Activated CD8-positive, alpha-beta memory T cell treated with anti-CD3 and anti-CD28 coated beads, Interleukin-2, amount 50 U/mL, for 24 hours (primary cell): ENCODE measurements around the gene IRF4.
"Not testable (repeated sequence)": the region's sequence is repeated elsewhere in the genome, so short reads cannot be mapped to it uniquely, and the experiment has no call there.

Source experiments
- DNase-seq: peaks from one replicate; pipeline ENCODE4 v3.0.0-alpha.2; 2020; ENCODE audit errors: extremely low read depth

IRF4 gene

DNA sequence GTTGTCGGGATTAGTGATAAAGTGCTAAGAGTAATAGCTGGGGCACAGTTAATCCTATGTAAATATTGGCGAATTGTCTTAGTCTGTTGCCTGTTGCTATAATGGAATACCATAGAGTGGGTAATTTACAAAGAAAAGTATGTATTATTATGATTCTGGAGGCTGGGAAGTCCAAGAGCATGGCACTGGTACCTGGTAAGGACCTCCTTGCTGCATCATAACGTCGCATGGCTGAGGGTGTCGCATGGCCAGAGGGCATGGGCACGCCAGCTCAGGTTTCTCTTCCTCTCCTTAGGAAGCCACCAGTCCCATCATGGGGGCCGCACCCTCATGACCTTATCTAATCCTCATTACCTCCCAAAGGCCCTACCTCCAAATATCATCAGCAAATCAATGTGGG is 29.7 kb downstream of the IRF4 start:
- DNase-seq: no peak

DNA sequence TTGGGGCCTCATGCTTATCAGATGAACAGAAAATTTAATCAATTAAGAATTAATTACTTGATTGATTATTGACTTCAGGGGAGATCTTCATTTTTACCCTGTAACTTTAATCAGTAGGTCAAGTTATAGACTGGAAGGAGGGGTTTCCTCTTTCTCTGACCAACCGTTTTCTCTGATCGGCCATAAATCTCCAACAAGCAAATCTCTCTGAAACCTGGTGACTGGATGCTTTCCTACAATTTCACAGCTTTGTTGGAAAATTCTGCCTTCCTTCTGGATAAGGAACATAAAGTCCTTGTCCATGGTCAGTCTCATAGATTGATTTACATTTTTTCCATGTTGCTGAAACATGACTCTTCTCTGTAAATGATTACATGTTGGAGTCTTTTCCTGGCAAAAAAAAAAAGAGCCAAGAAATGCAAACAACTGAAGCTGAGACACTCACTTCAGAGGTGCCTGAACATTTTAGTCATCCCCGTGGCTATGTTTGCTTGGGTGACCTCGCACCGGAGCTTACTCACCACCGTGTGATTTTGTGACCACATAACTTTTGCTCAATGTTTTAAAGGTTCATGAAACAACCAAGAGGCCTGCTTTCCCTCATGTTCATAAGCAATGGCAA is 31.0 kb downstream of the IRF4 start:
- no peak for DNase-seq

DNA sequence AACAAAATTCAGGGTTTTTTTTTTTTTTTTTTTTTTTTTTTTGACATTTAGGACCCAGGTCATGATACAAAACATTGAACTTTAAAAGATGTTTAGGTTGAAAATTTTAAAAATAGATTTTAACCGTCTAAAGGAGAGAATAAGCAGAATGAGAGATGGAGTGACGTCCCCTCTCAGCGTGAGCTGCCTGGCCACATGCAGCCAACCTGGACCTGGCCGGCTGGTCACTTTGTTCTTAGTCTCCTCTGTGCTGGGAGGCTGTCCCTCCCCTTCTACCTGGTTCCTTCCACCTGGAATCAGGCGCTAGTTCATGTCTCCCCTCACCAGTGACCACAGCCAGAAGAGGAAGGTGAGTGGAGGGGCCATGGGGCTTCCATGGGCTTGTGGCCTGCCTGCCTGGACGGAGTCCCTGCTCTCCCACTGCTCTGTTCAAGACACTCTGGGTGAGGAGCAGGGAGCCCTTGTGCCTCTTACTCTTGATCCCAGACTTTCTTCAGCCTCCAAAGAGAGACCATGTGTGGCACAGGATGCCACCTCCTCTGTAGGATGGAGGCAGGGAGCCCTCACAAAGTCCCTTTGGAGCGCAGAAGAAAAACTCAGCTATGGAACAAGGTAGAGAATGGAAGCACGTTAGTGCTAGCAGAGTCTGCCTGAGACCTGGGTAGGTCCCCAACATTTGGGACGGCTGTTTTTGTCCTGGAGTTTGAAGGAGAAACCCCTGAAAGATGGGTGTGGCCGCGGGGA is 31.7 kb downstream of the IRF4 start:
- no peak for DNase-seq

DNA sequence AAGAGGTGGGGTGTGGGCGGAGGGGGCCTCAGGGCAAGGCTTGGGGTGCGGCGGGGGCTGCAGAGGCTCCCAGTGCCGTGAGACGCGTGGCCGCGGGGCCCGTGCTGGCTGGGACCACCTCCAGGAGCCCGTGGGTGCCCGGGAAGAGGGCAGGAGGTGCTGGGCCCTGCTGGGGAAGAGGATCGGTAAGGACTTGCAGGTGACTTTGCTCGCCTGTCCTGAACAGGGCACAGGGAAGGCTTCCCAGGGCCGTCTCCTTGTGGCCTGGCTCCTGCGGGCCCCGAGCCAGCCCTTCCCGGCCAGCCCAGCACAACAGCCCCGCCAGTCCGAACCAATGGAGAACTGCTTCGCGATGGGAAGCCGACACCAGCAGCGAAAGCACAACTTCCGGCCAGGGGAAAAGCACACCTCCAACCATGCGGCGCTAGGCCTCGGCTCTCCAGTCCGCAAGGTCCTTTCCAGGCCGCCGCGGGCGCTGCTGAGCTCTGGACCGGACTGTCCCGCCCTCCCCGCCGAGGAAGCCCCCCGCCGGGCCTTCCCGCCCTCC is 32.3 kb downstream of the IRF4 start:
- no peak for DNase-seq

DNA sequence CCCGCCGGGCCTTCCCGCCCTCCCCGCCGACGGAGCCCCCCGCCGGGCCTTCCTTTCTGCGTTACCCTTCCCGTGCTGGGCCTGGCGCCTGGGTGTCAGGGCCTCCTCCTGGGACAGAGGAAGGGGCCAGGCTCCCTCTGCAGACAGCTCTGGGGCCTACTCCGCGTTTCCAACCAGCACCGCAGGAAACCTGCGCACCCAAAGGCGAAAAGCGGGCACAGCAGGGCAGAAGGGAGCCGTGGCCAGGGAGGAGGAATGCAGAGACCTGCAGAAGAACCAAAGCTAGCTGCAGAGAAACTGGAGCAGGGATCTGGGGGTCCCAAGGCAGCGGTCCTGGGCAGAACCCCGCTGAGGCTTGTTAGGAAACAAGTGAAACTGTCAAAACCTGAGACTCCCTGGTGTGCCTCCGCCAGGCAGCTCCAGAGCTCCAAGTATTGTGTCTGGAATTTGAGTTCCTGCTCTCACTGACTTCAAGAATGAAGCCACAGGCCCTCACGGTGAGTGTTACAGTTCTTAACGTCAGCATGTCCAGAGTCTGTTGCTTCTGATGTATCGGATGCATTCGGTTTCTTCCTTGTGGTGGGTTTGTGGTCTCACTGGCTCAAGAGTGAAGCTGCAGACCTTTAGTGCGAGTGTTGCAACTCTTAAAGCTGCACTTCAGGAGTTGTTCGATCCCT is 33.3 kb downstream of the IRF4 start:
- DNase-seq: no peak

DNA sequence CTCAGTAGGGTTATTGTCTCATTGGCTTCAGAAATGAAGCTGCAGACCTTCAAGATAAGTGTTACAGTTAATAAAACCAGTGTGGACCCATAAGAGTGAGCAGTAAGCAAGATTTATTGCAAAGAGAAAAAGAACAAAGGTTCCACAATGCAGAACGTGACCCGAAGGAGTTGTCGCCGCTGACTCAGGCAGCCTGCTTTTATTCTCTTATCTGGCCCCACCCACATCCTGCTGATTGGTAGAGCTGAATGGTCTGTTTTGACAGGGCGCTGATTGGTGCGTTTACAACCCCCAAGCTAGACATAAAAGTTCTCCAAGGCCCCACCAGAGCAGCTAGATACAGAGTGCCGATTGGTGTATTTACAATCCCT is 33.9 kb downstream of the IRF4 start:
- not testable (repeated sequence) for DNase-seq

DNA sequence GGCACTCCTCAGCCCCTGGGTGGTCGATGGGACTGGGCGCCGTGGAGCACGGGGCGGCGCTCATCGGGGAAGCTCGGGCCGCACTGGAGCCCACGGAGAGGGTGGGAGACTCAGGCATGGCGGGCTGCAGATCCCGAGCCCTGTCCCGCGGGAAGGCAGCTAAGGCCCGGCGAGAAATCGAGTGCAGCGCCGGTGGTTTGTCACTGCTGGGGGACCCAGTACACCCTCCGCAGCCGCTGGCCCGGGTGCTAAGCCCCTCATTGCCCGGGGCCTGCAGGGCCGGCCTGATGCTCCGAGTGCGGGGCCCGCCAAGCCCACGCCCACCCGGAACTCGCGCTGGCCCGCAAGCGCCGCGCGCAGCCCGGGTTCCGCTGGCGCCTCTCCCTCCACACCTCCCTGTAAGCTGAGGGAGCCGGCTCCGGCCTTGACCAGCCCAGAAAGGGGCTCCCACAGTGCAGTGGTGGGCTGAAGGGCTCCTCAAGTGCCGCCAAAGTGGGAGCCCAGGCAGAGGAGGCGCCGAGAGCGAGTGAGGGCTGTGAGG is 34.7 kb downstream of the IRF4 start:
- DNase-seq: not testable (repeated sequence)

DNA sequence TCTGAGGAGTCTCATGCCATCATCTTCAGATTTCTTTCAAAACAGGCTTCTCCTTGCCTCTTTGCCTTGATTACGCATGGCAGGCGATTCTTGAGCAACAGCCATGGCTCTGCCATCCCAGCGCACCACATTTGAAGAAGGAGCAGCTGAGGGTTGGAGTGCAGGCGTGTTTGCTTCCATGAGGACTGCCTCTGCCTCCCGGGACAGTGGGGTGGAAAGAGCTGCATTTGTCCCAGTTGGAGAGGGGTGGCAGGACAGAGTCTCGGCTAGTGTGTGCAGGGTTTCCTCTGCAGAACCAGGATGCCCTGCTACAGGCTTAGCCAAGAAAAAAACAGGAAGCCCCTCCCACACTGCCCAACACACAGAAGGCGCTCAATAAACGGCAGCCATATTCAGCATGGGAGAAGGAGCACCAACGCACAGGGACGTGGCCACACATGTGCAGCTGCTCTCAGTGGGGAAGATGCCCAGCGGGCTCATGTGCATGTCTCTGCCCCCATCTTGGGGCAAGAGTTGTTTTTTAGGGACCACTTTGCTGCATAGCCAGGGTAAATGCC is 36.6 kb downstream of the IRF4 start:
- DNase-seq: no peak

DNA sequence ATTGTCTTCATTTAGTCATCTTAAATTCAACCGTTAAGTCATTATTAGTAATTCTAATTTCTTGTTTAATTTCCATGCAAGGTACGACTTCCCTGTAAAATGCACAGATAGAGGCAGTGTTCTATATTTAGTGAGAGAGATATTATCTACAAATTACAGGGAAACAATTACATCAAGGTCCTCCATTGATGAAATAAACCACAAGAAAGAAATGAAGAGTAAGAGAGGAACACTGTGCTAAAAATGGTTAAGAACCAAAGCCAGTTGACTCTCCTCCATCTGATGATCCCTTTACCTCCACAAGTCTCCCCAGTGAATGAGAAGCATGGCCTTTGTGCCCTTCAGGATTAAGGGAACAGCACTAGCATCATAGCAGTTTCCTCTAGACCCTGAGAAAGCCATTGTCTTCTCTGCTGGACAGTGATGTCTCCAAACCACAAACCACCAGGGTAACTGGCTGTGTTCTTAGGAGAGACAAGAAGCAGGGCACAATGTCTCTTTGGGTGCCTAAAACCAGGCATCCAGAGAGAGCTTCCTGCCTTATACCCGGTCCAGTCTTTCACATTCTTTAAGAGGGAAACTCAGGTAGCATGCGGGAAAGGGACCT is 38.1 kb downstream of the IRF4 start:
- DNase-seq: no peak

DNA sequence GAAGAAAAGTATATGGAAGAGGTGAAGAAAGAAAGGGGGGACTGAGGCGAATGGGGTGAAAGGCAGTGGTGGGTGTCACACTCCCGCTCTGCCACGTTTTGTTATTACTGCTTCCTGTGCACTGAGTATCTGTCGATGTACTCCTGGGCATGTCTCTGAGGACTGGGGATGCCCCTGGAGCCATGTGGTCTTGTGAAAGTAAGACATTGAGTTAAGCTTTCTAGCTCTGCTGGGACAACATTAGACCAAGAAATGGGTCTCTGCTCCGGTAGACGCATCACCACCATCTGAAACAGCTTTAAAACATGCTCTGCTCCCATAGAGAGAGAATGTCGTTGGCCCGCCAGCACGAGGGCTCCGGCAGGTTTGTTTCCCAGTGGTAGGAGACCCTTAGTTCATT is 40.0 kb downstream of the IRF4 start:
- no peak for DNase-seq

DNA sequence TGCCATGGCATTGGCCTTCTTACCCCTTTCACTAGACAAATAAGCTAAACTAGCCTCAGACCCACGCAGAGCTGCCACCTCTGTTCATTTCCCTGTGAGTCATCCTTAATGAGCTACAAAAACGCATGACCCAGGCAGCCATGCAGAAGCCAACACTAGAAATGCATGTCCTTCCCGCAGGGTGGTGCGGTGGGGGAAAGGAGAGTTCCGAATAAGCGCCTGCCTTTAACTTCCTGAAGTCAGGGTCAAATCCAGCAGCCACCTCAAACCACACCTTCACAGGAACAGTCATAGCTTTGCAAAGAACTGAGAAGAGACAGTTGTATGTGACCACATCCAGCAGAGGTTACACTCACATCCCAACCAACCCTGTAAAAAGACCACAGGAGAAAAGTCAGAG is 40.4 kb downstream of the IRF4 start:
- no peak for DNase-seq

DNA sequence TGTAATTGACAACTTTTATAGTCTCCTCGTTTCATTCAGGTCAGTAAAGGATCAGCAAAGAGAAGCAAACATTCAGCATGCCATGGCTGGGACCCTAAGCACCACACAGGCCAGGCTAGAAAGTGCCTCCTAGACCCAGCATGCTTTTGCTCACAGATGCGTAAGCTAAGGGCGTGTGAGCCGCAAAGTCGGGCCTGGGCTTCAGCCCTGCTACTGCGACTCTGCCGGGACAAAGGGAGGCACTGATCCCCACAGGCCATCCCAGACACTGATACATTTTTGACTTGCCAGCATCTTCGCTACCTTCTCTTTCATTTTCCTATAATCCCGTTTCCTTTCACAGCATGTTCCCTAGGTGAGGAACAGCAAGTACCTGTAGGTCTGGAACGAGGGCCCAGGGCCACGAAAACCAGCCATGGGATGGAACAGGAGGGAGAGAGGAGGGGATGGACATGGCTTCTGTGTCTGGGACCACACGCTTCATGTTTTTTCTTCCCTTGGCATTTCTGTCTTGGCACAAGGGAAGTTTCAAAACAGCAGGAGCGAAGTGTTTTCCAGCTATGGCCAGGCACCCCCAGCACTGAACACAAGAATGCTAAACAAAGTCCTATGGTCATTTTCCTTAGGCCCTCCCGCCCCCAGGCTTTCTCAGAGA is 42.6 kb downstream of the IRF4 start:
- DNase-seq: no peak

DNA sequence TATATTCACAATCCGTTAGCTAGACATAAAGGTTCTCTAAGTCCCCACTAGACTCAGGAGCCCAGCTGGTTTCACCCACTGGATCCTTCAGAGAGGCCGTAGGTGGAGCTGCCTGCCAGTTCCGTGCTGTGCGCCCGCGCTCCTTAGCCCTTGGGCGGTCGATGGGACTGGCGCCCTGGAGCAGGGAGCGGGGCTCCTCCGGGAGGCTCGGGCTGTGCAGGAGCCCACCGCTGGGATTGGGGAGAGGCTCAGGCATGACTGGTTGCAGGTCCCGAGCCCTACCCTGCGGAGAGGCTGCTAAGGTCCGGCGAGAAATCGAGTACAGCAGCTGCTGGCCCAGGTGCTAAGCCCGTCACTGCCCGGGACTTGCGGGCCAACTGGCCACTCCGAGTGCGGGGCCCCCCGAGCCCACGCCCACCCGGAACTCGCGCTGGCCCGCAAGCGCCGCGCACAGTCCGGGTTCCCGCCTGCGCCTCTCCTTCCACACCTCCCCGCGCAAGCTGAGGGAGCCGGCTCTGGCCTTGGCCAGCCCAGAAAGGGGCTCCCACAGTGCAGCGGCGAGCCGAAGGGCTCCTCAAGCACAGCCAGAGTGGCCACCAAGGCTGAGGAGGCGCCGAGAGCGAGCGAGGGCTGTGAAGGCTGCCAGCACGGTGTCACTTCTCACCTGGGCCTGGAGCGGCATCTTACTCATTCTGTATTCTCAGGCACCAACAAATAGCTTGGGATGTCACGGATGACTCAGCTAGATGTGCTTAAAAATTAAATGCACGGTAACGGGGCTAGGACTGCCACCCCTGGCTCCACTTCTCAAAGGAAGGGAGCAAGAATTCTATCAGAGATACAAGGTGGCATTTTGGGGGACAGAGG is 44.1 kb downstream of the IRF4 start:
- DNase-seq: no peak

DNA sequence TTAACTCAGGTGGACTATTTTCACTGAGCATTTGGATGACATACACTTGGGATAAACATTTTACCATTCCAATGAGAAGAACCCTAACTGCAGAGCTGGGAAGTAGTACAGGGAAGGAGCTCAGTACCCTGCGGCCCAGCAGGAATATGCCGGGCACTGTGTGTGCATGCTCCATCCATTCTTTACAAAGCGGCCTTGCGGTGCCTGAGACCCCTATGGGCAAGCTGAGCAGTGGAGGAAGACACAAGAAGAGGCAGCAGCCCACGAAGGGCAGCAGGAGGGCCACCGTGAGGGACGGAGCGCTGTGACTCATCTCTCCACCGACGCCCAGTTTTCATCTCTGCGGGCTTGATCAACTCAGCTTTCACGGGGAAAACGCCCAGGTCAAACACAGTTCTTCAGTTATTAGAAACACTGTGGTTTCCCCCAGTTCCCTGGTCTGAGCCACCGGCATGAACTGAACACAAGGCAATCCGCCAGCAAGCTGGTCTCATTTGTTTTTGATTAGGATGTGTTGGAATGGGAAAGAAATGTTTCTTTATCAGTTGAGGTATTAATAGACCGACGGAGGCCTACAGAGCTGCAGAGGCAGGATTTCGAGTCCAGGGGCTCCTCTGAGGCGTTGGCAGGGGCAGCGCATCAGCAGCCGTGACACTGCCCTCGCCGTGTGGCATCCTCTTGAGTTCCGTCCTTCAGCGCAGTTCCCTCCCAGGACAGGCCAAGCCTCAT is 44.9 kb downstream of the IRF4 start:
- DNase-seq: no peak

DNA sequence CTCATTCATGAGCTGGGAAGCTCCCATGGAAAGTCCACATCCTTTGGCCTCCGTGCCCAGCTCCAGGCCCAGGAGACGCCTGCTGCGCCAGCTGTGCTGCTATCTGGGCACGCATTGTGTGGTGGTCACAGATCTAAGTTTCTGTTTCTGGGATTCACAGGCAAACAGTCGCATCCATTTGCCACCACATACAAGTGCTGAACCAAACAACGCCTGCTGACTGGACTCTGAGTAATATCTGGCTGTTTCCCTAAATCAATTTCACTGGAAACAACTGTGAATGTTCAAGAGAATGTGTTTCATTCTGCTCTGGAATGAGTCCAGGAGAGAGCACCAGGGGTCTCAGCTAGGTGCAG is 45.5 kb downstream of the IRF4 start:
- no peak for DNase-seq

DNA sequence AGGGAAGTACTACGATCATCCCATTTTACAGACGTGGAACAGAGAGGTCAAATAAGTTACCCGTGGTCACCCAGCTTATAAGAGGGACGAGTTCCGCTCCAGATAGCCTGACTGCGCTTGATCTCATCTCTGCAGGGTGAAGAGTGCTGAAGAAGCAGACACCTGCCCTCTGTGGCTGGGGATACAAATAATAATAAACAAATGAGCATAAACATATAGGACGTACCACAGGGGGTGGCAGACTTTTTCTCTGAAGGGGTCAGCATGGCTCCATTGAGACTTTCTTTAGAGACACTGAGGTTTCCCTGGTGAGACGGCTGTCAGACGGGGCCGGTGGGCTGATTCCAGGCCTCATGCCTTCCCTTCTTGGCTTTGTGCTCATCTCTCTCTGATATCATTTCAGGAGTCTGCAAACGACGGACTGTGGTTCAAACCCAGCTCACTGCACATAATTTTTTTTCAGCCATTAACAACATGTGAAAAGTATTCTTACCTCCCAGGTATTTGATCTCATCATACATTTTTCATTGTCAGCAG is 47.1 kb downstream of the IRF4 start:
- no peak for DNase-seq

DNA sequence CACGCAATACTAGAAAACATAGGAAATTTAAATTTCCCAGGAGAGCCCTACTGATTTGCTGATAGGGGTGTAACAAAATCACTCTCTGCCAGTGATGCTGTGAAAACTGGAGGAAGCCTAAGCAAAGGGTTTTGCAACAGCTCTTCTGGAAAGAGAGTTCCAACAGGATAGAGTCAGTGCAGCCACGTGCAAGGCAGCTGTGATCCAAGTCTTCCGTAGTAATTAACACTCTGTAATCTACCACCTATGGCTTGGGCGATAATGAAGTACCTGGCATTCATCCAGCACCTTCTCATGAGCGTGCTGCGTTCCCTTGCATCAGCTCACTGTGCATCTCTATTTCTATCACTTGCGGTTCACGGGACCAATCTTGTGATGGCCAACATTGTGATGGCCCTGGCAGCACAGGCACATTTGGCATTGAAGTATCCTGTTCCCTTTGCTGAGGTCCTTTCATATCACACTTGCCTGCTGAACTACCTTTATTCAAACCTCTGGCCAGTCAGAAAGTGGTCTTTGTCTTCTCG is 48.2 kb downstream of the IRF4 start:
- DNase-seq: no peak

DNA sequence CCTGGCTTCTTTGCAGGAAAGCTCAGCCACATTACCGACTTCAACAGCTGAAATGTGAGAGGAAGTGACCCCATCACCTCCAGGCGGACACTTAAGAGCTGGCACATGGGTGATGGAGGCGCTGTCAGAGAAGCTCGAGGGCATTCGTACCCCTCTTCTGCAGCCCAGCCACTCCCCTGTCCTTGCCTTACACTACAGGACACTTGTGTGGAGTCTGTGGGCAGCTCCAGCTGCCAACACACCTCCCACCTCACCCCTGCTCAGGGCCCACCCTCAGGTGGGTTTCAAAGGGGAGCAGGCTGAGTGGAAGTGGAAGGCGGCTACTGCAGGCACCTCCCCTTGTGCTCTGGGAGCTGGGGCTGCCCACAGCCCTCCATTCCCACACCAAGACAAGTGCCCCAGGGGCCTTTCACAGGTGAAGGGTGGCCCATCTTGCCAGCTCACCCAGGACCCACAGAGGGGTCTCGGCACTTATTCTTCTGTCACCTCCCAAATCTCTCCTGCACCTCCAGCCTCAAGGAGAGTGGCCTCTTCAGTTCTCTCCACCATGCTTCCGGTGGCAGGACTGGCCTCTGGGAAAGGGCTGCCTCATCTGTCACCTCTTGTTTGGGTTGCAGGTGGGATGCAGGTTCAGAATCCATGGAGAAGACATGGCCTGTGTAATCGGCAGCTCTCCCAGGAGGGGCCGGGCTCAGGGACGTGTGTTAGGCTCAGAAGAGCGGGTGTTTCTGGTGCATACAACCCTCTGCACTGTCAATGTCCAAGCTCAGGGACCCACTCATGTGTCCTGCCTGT is 49.8 kb downstream of the IRF4 start:
- no peak for DNase-seq
